HG02981 (cell line): ENCODE results near the gene COQ7.

Experiments
- ATAC-seq: cut with Tn5 transposase; IDR thresholded peaks from one replicate; pipeline ENCODE4 v1.9.1; 2021; ENCODE audit warnings: mild to moderate bottlenecking, moderate library complexity; ENCODE audit not compliant: unreplicated experiment

The COQ7 gene

GRCh38 chr16:19085679-19086200 is 18.3 kb downstream of the COQ7 start:
- no peak for ATAC-seq

- ATAC-seq: peak; percentile 88
These were observed 19.1 kb downstream of the COQ7 start for GRCh38 chr16:19086322-19087199.

GRCh38 chr16:19088341-19088916 is 21.0 kb downstream of the COQ7 start:
- ATAC-seq: no peak

- no peak for ATAC-seq
These were observed 22.1 kb downstream of the COQ7 start for GRCh38 chr16:19089410-19089955.

- no peak for ATAC-seq
These were observed 23.5 kb downstream of the COQ7 start for GRCh38 chr16:19090916-19091315.

- ATAC-seq: no peak
These were observed 25.4 kb downstream of the COQ7 start for GRCh38 chr16:19092653-19093410.

GRCh38 chr16:19093631-19094541 is 26.5 kb downstream of the COQ7 start:
- ATAC-seq: no peak

GRCh38 chr16:19094542-19095365 is 27.3 kb downstream of the COQ7 start:
- no peak for ATAC-seq

- ATAC-seq: no peak
These were observed 28.2 kb downstream of the COQ7 start for GRCh38 chr16:19095654-19096053.

GRCh38 chr16:19098173-19098572 is 30.8 kb downstream of the COQ7 start:
- ATAC-seq: no peak

GRCh38 chr16:19102187-19102872 is 34.9 kb downstream of the COQ7 start:
- no peak for ATAC-seq

GRCh38 chr16:19104607-19105006 is 37.2 kb downstream of the COQ7 start:
- no peak for ATAC-seq

GRCh38 chr16:19105131-19105530 is 37.7 kb downstream of the COQ7 start:
- no peak for ATAC-seq

- ATAC-seq: no peak
These were observed 38.6 kb downstream of the COQ7 start for GRCh38 chr16:19105891-19106624.

- no peak for ATAC-seq
These were observed 39.2 kb downstream of the COQ7 start for GRCh38 chr16:19106625-19107020.

- ATAC-seq: no peak
These were observed 41.2 kb downstream of the COQ7 start for GRCh38 chr16:19108409-19109287.

GRCh38 chr16:19109288-19109664 is 41.9 kb downstream of the COQ7 start:
- ATAC-seq: no peak
